OCI-LY3 (cell line): ENCODE data around the gene BOD1L1.

ENCODE experiments used
- H2AFZ ChIP-seq: fragments of 200-600, 300-600 bp; shearing (Covaris generic); 2 replicates; pipeline ENCODE4 v1.6.0; 2014; ENCODE audit warnings: antibody characterized with exemption, low read depth, low read length
- H3K27ac ChIP-seq: fragments of 200-600, 300-600 bp; sonication (generic); 2 replicates; pipeline ENCODE4 v1.5.1; 2014; ENCODE audit warnings: mild to moderate bottlenecking, low read length, moderate library complexity, mixed read lengths
- H3K27me3 ChIP-seq: fragments of 200-600, 300-600 bp; sonication (generic); 2 replicates; pipeline ENCODE4 v1.6.1; 2014; ENCODE audit warnings: low read depth, low read length, mixed read lengths
- H3K36me3 ChIP-seq: fragments of 200-600, 300-600 bp; sonication (generic); replicated peaks from 2 replicates; pipeline ENCODE3; 2014; ENCODE audit warnings: low read depth, low read length, mixed read lengths
- H3K4me1 ChIP-seq: fragments of 300-600, 200-600 bp; sonication (generic); 2 replicates; pipeline ENCODE4 v1.6.1; 2014; ENCODE audit warnings: low read length, mixed read lengths
- H3K4me2 ChIP-seq: fragments of 200-600, 300-600 bp; sonication (generic); 2 replicates; pipeline ENCODE4 v1.6.1; 2014; ENCODE audit warnings: low read length, mixed read lengths
- H3K4me3 ChIP-seq: fragments of 300-600, 200-600 bp; sonication (generic); 2 replicates; pipeline ENCODE4 v1.5.1; 2014; ENCODE audit warnings: antibody characterized with exemption, mild to moderate bottlenecking, low read length, moderate library complexity
- H3K79me2 ChIP-seq: fragments of 300-600, 200-600 bp; shearing (Covaris generic); 2 replicates; pipeline ENCODE4 v1.6.1; 2014; ENCODE audit warnings: mild to moderate bottlenecking, low read length, mixed read lengths
- H3K9ac ChIP-seq: fragments of 300-600, 200-600 bp; shearing (Covaris generic); 2 replicates; pipeline ENCODE4 v1.6.0; 2014; ENCODE audit warnings: mild to moderate bottlenecking, low read length, moderate library complexity
- H3K9me3 ChIP-seq: fragments of 200-600, 300-600 bp; shearing (Covaris generic); 2 replicates; pipeline ENCODE4 v1.6.1; 2014; ENCODE audit warnings: low read length, mixed read lengths; ENCODE audit not compliant: insufficient read depth
- H4K20me1 ChIP-seq: fragments of 200-600, 300-600 bp; sonication (generic); 2 replicates; pipeline ENCODE4 v1.6.1; 2016; ENCODE audit warnings: low read length, mixed read lengths; ENCODE audit not compliant: insufficient read depth
- CTCF ChIP-seq: fragments of 200-600, 300-600 bp; sonication (generic); IDR thresholded peaks from 2 replicates; pipeline ENCODE4 v1.5.1; 2014; ENCODE audit warnings: antibody characterized with exemption, low read length, low read depth
- EZH2phosphoT487 ChIP-seq: fragments of 200-600 bp; shearing (Covaris generic); IDR thresholded peaks from 2 replicates; pipeline ENCODE4 v1.6.1; 2018; ENCODE audit warnings: antibody characterized with exemption, mixed run types, low read depth

BOD1L1 gene

GRCh38 chr4:13529128-13529919, 98.2 kb downstream of the BOD1L1 start:
- Histone ChIP-seq H2AFZ (no peak overlapping the region), H3K4me2 (peak overlapping the region; percentile 99), H3K4me1 (peaks cover 16% of the 10 kb centered on the region), H3K9me3 (no peaks in the 10 kb centered on the region), H3K4me3 (peak overlapping the region; percentile 86), H3K79me2 (no peaks in the 10 kb centered on the region), H4K20me1 (no peaks in the 10 kb centered on the region), H3K27ac (0 out of 2 replicates have a peak overlapping the region, but pooled peaks have one; percentile 16), H3K27me3 (peaks cover 27% of the 10 kb centered on the region), H3K9ac (peak overlapping the region; percentile 71; the same call in 1 of the 2 replicates), H3K36me3 (no peaks in the 10 kb centered on the region)
- TF ChIP-seq EZH2phosphoT487 (no peak), CTCF (no peak)

- H3K27me3 ChIP-seq: peaks cover 27% of the 10 kb centered on the region
Observed at GRCh38 chr4:13528821-13529127, 98.8 kb downstream of the BOD1L1 start.

GRCh38 chr4:13527981-13528820, 99.3 kb downstream of the BOD1L1 start:
- Histone ChIP-seq H3K79me2 (no peaks in the 10 kb centered on the region), H2AFZ (peak overlapping the region; percentile 79), H4K20me1 (no peaks in the 10 kb centered on the region), H3K9ac (peak overlapping the region; percentile 71), H3K4me2 (peak overlapping the region; percentile 99), H3K4me3 (peak overlapping the region; percentile 86), H3K36me3 (no peaks in the 10 kb centered on the region), H3K27ac (peak overlapping the region; percentile 41; the same call in 1 of the 2 replicates), H3K4me1 (peaks cover 16% of the 10 kb centered on the region), H3K9me3 (no peaks in the 10 kb centered on the region), H3K27me3 (peaks cover 27% of the 10 kb centered on the region)
- TF ChIP-seq CTCF (no peak), EZH2phosphoT487 (no peak)

More at GRCh38 chr4:13528821-13529127, 98.8 kb downstream of the BOD1L1 start:
- TF ChIP-seq EZH2phosphoT487 (no peak), CTCF (no peak)
- H2AFZ ChIP-seq: no peak overlapping the region; the same call in 1 of the 2 replicates
- 0 out of 2 replicates have a peak overlapping the region, but pooled peaks have one; percentile 16 for H3K27ac ChIP-seq
- no peaks in the 10 kb centered on the region for H4K20me1 ChIP-seq
- no peaks in the 10 kb centered on the region for H3K9me3 ChIP-seq
- peak overlapping the region; percentile 71; the same call in 1 of the 2 replicates for H3K9ac ChIP-seq
- H3K4me3 ChIP-seq: peak overlapping the region; percentile 86
- H3K36me3 ChIP-seq: no peaks in the 10 kb centered on the region
- no peaks in the 10 kb centered on the region for H3K79me2 ChIP-seq
- H3K4me1 ChIP-seq: peaks cover 16% of the 10 kb centered on the region
- H3K4me2 ChIP-seq: peak overlapping the region; percentile 99
